Calu3 (cell line): ENCODE data around the gene PUDP. TPM values are rescaled to one million over a fixed set of nuclear protein-coding genes. Genes with fewer than 3 reads are reported as not detected.

ENCODE experiments used
- BruUV-seq: library from RNA; stranded (reverse); fragments of 400-500 nt; replicated peaks from 2 replicates; lab custom pipeline; 2021; lab: Mats Ljungman, UMichigan
- CTCF ChIA-PET: fragments of 300-600 bp; sonication (Branson Sonifier 250); formaldehyde crosslinking; loops from one replicate; lab custom pipeline; 2022; ENCODE audit warnings: antibody characterized with exemption; lab: Charles Lee
- DNase-seq: peaks from one replicate; pipeline ENCODE4 v3.0.0; 2022
- H3K27ac Mint-ChIP-seq: one replicate; pipeline ENCODE4 v1.8.0; 2022; ENCODE audit warnings: mixed read lengths; ENCODE audit not compliant: unreplicated experiment
- H3K27me3 Mint-ChIP-seq: one replicate; pipeline ENCODE4 v1.8.0; 2022; ENCODE audit warnings: mixed read lengths; ENCODE audit not compliant: unreplicated experiment
- H3K36me3 Mint-ChIP-seq: one replicate; pipeline ENCODE4 v1.8.0; 2022; ENCODE audit warnings: mild to moderate bottlenecking, moderate library complexity, mixed read lengths; ENCODE audit not compliant: insufficient read depth, unreplicated experiment
- H3K4me1 Mint-ChIP-seq: one replicate; pipeline ENCODE4 v1.8.0; 2022; ENCODE audit warnings: mild to moderate bottlenecking, low read depth, mixed read lengths; ENCODE audit not compliant: unreplicated experiment
- H3K4me3 Mint-ChIP-seq: one replicate; pipeline ENCODE4 v1.8.0; 2022; ENCODE audit warnings: mild to moderate bottlenecking, low read depth, moderate library complexity, mixed read lengths; ENCODE audit not compliant: unreplicated experiment
- H3K9me3 Mint-ChIP-seq: one replicate; pipeline ENCODE4 v1.8.0; 2022; ENCODE audit warnings: low read depth, mixed read lengths; ENCODE audit not compliant: unreplicated experiment
- intact Hi-C: fragments of 100-400 bp; cut with micrococcal nuclease; formaldehyde crosslinking; loops from one replicate; pipeline ENCODE4 v1.10.0; 2022; ENCODE audit not compliant: unreplicated experiment
- total RNA-seq: library from RNA; stranded (reverse); gene quantifications from 2 replicates; pipeline ENCODE4 v1.2.3, GENCODE V29; 2022
- TF ChIP-seq, protein P1 (sequence below): fragments of 200-600 bp; IDR thresholded peaks from one replicate; pipeline ENCODE4 v1.8.0; 2022; ENCODE audit warnings: antibody characterized with exemption; ENCODE audit not compliant: unreplicated experiment

Gene PUDP
- total RNA-seq, 1 experiment from 2014 or later = 30.6 TPM

GRCh38 chrX:7170898-7171297 lies 22.9 kb upstream of the PUDP start:
- CTCF ChIA-PET = no interaction called here
- H3K4me3 Mint-ChIP-seq = no peak overlapping the region
- intact Hi-C loops = no loop called here

DNA sequence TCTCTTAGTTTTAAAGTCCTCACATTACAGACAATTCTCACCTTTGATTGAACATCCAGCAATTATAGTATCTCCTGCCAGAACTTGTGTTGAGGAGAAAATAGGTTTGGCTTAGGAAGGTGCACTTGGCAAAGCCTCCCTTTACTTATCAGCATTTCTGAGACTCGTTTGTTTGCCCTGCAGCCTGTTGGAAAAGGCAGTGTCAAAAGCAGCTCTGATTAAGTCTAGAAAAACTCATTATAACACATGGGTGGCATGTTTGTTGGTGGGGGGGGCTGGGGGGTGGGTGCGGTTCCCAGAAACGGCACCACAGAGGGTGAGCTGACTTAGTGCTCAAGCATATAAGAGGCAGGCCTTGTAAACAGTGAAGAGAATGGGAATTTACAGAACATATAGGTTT lies 21.7 kb upstream of the PUDP start:
- H3K4me1 Mint-ChIP-seq = no peaks in the 10 kb centered on the region
- TF ChIP-seq, protein P1, sequence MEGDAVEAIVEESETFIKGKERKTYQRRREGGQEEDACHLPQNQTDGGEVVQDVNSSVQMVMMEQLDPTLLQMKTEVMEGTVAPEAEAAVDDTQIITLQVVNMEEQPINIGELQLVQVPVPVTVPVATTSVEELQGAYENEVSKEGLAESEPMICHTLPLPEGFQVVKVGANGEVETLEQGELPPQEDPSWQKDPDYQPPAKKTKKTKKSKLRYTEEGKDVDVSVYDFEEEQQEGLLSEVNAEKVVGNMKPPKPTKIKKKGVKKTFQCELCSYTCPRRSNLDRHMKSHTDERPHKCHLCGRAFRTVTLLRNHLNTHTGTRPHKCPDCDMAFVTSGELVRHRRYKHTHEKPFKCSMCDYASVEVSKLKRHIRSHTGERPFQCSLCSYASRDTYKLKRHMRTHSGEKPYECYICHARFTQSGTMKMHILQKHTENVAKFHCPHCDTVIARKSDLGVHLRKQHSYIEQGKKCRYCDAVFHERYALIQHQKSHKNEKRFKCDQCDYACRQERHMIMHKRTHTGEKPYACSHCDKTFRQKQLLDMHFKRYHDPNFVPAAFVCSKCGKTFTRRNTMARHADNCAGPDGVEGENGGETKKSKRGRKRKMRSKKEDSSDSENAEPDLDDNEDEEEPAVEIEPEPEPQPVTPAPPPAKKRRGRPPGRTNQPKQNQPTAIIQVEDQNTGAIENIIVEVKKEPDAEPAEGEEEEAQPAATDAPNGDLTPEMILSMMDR = no peak
- no peaks in the 10 kb centered on the region for H3K36me3 Mint-ChIP-seq
- DNase-seq = no peak
- H3K27me3 Mint-ChIP-seq = no peaks in the 10 kb centered on the region
- CTCF ChIA-PET = no interaction called here
- no peak overlapping the region for H3K27ac Mint-ChIP-seq
- intact Hi-C loops = no loop called here
- no TSS peak for BruUV-seq
- peaks cover 2% of the 10 kb centered on the region for H3K9me3 Mint-ChIP-seq
- no peak overlapping the region for H3K4me3 Mint-ChIP-seq

More at GRCh38 chrX:7170898-7171297, 22.9 kb upstream of the PUDP start:
- Mint-ChIP-seq H3K27me3 (no peaks in the 10 kb centered on the region), H3K4me1 (no peaks in the 10 kb centered on the region), H3K27ac (no peak overlapping the region), H3K9me3 (peaks cover 3% of the 10 kb centered on the region), H3K36me3 (no peaks in the 10 kb centered on the region)
- peak; percentile 10 for DNase-seq
- TF ChIP-seq, protein P1 = peak; percentile 28
- BruUV-seq = no TSS peak

DNA sequence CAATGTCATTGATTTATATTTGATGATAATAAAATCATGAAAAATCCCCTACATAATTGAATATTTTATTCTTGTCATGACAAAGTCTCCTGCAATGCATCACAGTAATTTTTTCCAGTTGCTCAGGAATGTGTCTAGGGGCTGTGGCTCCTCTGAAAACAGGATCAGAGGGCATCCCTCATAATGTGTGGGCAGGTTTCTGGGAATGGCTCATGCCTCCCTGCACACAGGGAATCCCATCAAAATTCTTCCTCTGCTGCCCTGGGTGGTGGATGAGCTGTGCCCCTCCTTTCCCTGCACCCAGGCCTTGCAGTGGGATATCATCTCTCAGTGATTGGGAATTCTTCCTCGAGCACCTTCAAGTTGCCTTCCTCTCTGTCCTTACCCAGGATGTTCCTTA lies 20.4 kb upstream of the PUDP start:
- Mint-ChIP-seq H3K27ac (no peak overlapping the region), H3K4me1 (no peaks in the 10 kb centered on the region), H3K36me3 (no peaks in the 10 kb centered on the region), H3K4me3 (no peak overlapping the region), H3K27me3 (no peaks in the 10 kb centered on the region), H3K9me3 (peaks cover 2% of the 10 kb centered on the region)
- no peak for DNase-seq
- CTCF ChIA-PET = no interaction called here
- intact Hi-C loops = no loop called here
- no TSS peak for BruUV-seq
- TF ChIP-seq, protein P1 = no peak

DNA sequence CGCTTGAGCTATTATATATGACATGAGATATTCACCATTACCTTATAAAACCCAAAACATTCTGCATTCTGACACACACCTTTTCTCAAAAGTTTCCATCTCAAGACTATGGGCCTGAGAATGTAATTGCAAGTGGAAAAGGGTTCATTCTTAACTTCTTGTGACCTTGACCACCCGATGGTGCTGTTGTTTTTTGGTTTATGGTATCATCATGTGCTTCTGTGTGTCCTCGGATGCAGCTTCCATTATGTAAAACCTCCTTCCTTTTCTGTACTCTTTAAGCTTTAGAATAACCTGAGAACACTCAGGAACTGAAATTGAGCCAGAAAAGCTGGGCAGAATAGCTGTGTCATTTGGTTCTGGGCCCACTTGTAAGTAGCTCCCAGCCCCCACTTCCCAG lies 16.2 kb upstream of the PUDP start:
- DNase-seq = no peak
- Mint-ChIP-seq H3K27ac (no peak overlapping the region), H3K4me3 (no peak overlapping the region), H3K36me3 (no peaks in the 10 kb centered on the region), H3K9me3 (peaks cover under 1% of the 10 kb centered on the region), H3K4me1 (peaks cover 6% of the 10 kb centered on the region), H3K27me3 (no peaks in the 10 kb centered on the region)
- TF ChIP-seq, protein P1 = no peak
- CTCF ChIA-PET = no interaction called here
- intact Hi-C loops = no loop called here
- BruUV-seq = no TSS peak
